SK-N-SH treated with all-trans-retinoic acid at 6 μM for 48 hours (cell line): ENCODE results near the gene DTNB.
A peak's percentile ranks its signal among the peaks of the same experiment; 100 is the strongest.

Experiments
- ATAC-seq: fragments of 200-7000 bp; cut with Tn5 transposase; 3 replicates; pipeline ENCODE4 v1.9.1; 2020; ENCODE audit warnings: mild to moderate bottlenecking, moderate library complexity
- ARNTL ChIP-seq: fragments of 450-650 bp; formaldehyde crosslinking; IDR thresholded peaks from 2 replicates; pipeline ENCODE4 v1.5.0; 2020; ENCODE audit warnings: low read depth, mild to moderate bottlenecking, moderate library complexity, borderline replicate concordance
- BACH2 ChIP-seq: fragments of 250-450 bp; sonication (Bioruptor Pico); IDR thresholded peaks from 2 replicates; pipeline ENCODE4 v1.9.0; 2021; ENCODE audit warnings: mild to moderate bottlenecking, borderline replicate concordance
- CREB5 ChIP-seq: fragments of 250-450 bp; sonication (Bioruptor Pico); IDR thresholded peaks from 2 replicates; pipeline ENCODE4 v1.5.1; 2020; ENCODE audit warnings: low read depth, mild to moderate bottlenecking, moderate library complexity
- CSDC2 ChIP-seq: fragments of 250-450 bp; sonication (Bioruptor Pico); IDR thresholded peaks from 2 replicates; pipeline ENCODE4 v1.5.0; 2020; ENCODE audit warnings: mild to moderate bottlenecking, moderate library complexity
- CSRNP3 ChIP-seq: fragments of 250-450 bp; sonication (Bioruptor Pico); IDR thresholded peaks from 2 replicates; pipeline ENCODE4 v1.5.1; 2021; ENCODE audit warnings: mild to moderate bottlenecking, moderate library complexity
- ESRRG ChIP-seq: fragments of 250-450 bp; sonication (Bioruptor Pico); IDR thresholded peaks from 2 replicates; pipeline ENCODE4 v1.6.1; 2021; ENCODE audit warnings: mild to moderate bottlenecking
- GLIS3 ChIP-seq: fragments of 250-450 bp; sonication (Bioruptor Pico); IDR thresholded peaks from 2 replicates; pipeline ENCODE4 v1.5.0; 2020; ENCODE audit warnings: mild to moderate bottlenecking, moderate library complexity
- ISL1 ChIP-seq: fragments of 250-450 bp; sonication (Bioruptor Pico); IDR thresholded peaks from 2 replicates; pipeline ENCODE4 v2.1.2; 2022; ENCODE audit warnings: mild to moderate bottlenecking, moderate library complexity
- PATZ1 ChIP-seq: fragments of 250-450 bp; sonication (Bioruptor Pico); IDR thresholded peaks from 2 replicates; pipeline ENCODE4 v1.8.0; 2020; ENCODE audit warnings: mild to moderate bottlenecking, moderate library complexity, borderline replicate concordance
- RARB ChIP-seq: fragments of 250-450 bp; sonication (Bioruptor Pico); IDR thresholded peaks from 2 replicates; pipeline ENCODE4 v1.8.0; 2021; ENCODE audit warnings: mild to moderate bottlenecking, moderate library complexity
- TCF4 ChIP-seq: fragments of 250-450 bp; sonication (Bioruptor Pico); IDR thresholded peaks from 2 replicates; pipeline ENCODE4 v1.8.0; 2021; ENCODE audit warnings: mild to moderate bottlenecking, moderate library complexity, borderline replicate concordance
- TOX ChIP-seq: fragments of 250-450 bp; sonication (Bioruptor Pico); IDR thresholded peaks from 2 replicates; pipeline ENCODE4 v1.8.0; 2021; ENCODE audit warnings: mild to moderate bottlenecking, moderate library complexity, borderline replicate concordance
- ZC3H10 ChIP-seq: fragments of 250-450 bp; sonication (Bioruptor Pico); IDR thresholded peaks from 2 replicates; pipeline ENCODE4 v1.5.1; 2021; ENCODE audit warnings: mild to moderate bottlenecking, moderate library complexity
- ZFP3 ChIP-seq: fragments of 250-450 bp; sonication (Bioruptor Pico); IDR thresholded peaks from 2 replicates; pipeline ENCODE4 v1.5.0; 2020; ENCODE audit warnings: mild to moderate bottlenecking, moderate library complexity
- ZFP30 ChIP-seq: fragments of 450-650 bp; formaldehyde crosslinking; IDR thresholded peaks from 2 replicates; pipeline ENCODE4 v1.5.0; 2022; ENCODE audit warnings: mild to moderate bottlenecking, moderate library complexity
- ZNF565 ChIP-seq: fragments of 450-650 bp; formaldehyde crosslinking; conservative IDR thresholded peaks from 2 replicates; pipeline ENCODE4 v1.5.0; 2020; ENCODE audit warnings: low read depth, mild to moderate bottlenecking, moderate library complexity
- ZNF70 ChIP-seq: fragments of 450-650 bp; formaldehyde crosslinking; IDR thresholded peaks from 2 replicates; pipeline ENCODE4 v1.5.0; 2020; ENCODE audit warnings: mild to moderate bottlenecking, moderate library complexity
- ZNF8 ChIP-seq: fragments of 450-650 bp; formaldehyde crosslinking; IDR thresholded peaks from 2 replicates; pipeline ENCODE4 v1.5.0; 2020; ENCODE audit warnings: mild to moderate bottlenecking, moderate library complexity
- TF ChIP-seq, protein P1 (sequence below): fragments of 250-450 bp; sonication (Bioruptor Pico); IDR thresholded peaks from 2 replicates; pipeline ENCODE4 v1.8.0; 2021; ENCODE audit warnings: low read depth, mild to moderate bottlenecking, moderate library complexity, borderline replicate concordance
- TF ChIP-seq, protein P2 (sequence below): fragments of 250-450 bp; sonication (Bioruptor Pico); IDR thresholded peaks from 2 replicates; pipeline ENCODE4 v1.5.0; 2020; ENCODE audit warnings: mild to moderate bottlenecking, moderate library complexity

DTNB gene

GRCh38 chr2:25369439-25369838, 303.9 kb downstream of the DTNB start:
- TF ChIP-seq BACH2 (CRISPR knock-in tag) (no peak), ZNF565 (CRISPR knock-in tag) (no peak), PATZ1 (no peak), ZC3H10 (CRISPR knock-in tag) (no peak), TCF4 (CRISPR knock-in tag) (no peak), TOX (no peak), CREB5 (CRISPR knock-in tag) (no peak), ZNF70 (CRISPR knock-in tag) (no peak), ISL1 (CRISPR knock-in tag) (no peak), ZFP30 (no peak), CSRNP3 (CRISPR knock-in tag) (no peak), GLIS3 (no peak), ZFP3 (no peak), ESRRG (CRISPR knock-in tag) (no peak), ARNTL (CRISPR knock-in tag) (no peak), ZNF8 (CRISPR knock-in tag) (no peak)
- TF ChIP-seq, protein P1, sequence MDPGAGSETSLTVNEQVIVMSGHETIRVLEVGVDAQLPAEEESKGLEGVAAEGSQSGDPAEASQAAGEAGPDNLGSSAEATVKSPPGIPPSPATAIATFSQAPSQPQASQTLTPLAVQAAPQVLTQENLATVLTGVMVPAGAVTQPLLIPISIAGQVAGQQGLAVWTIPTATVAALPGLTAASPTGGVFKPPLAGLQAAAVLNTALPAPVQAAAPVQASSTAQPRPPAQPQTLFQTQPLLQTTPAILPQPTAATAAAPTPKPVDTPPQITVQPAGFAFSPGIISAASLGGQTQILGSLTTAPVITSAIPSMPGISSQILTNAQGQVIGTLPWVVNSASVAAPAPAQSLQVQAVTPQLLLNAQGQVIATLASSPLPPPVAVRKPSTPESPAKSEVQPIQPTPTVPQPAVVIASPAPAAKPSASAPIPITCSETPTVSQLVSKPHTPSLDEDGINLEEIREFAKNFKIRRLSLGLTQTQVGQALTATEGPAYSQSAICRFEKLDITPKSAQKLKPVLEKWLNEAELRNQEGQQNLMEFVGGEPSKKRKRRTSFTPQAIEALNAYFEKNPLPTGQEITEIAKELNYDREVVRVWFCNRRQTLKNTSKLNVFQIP (CRISPR knock-in tag) = no peak
- TF ChIP-seq, protein P2, sequence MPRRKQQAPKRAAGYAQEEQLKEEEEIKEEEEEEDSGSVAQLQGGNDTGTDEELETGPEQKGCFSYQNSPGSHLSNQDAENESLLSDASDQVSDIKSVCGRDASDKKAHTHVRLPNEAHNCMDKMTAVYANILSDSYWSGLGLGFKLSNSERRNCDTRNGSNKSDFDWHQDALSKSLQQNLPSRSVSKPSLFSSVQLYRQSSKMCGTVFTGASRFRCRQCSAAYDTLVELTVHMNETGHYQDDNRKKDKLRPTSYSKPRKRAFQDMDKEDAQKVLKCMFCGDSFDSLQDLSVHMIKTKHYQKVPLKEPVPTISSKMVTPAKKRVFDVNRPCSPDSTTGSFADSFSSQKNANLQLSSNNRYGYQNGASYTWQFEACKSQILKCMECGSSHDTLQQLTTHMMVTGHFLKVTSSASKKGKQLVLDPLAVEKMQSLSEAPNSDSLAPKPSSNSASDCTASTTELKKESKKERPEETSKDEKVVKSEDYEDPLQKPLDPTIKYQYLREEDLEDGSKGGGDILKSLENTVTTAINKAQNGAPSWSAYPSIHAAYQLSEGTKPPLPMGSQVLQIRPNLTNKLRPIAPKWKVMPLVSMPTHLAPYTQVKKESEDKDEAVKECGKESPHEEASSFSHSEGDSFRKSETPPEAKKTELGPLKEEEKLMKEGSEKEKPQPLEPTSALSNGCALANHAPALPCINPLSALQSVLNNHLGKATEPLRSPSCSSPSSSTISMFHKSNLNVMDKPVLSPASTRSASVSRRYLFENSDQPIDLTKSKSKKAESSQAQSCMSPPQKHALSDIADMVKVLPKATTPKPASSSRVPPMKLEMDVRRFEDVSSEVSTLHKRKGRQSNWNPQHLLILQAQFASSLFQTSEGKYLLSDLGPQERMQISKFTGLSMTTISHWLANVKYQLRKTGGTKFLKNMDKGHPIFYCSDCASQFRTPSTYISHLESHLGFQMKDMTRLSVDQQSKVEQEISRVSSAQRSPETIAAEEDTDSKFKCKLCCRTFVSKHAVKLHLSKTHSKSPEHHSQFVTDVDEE = no peak
- ATAC-seq = no peak; the same call in 2 of the 3 replicates

GRCh38 chr2:25368660-25369059, 304.7 kb downstream of the DTNB start:
- TF ChIP-seq, protein P2 = no peak
- TF ChIP-seq ARNTL (CRISPR knock-in tag) (no peak), TCF4 (CRISPR knock-in tag) (peak; percentile 87), ZNF70 (CRISPR knock-in tag) (no peak), GLIS3 (no peak)
- ATAC-seq = peak; percentile 50; the same call in 2 of the 3 replicates

DNA sequence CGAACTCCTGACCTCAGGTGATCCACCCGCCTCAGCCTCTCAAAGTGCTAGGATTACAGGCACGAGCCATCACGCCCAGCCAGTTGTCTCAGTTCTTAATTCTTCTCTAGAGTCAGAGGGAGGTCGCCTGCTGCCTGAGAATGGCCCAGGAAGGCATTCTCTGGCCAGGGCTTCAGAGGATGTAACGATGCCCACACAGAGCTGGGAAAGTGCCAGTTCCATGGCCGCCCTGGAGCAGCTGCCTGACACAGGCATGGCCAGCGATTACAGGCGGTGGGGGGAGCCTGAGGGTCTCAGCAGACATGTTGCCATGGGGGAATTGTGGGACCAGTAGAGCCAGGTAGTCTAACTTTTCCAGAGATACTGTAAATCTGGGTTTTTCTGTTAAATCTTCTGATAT, 306.1 kb downstream of the DTNB start:
- ATAC-seq = no peak
- TF ChIP-seq ZNF565 (CRISPR knock-in tag) (no peak), CSDC2 (CRISPR knock-in tag) (no peak), CREB5 (CRISPR knock-in tag) (no peak), ARNTL (CRISPR knock-in tag) (no peak), RARB (CRISPR knock-in tag) (no peak), BACH2 (CRISPR knock-in tag) (no peak), ZFP3 (no peak)
- TF ChIP-seq, all 23 proteins: peak for 0
